Measurements from ENCODE around the gene ZSCAN23.
"Not testable (repeated sequence)": the region's sequence is repeated elsewhere in the genome, so short reads cannot be mapped to it uniquely, and the experiment has no call there.

Gene ZSCAN23

DNA sequence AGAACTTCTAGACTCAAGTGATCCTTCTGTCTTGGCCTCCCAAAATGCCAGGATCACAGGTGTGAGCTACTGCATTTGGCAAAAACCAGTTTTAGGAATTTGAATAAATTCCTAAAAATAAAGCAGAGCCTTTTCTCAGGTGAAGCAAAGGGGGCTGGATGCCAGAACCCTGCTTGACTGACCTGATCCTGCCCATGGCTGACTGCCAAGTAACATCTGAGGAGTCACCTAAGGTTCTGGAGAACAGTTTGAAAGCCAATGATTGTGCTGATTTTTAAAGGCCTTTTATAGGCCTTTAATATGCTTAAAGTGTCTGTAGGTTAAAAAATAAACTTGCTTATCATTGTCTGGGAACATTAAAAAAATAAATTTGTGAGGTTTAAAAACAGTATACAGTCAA, 29.6 kb downstream of the ZSCAN23 start:
- Histone ChIP-seq H3K9me3 (ENCODE audit: insufficient read depth, low read length) (no peaks in the 10 kb centered on the region), H3K4me2 (ENCODE audit: low read length) (no peak overlapping the region), H4K20me1 (ENCODE audit: insufficient read depth, low read length) (no peaks in the 10 kb centered on the region), H3K4me3 (ENCODE audit: low read length) (no peak overlapping the region), H2AFZ (ENCODE audit: low read depth, low read length) (no peak overlapping the region), H3K27me3 (ENCODE audit: low read depth, low read length) (no peaks in the 10 kb centered on the region), H3K27ac (ENCODE audit: low read length) (no peak overlapping the region), H3K36me3 (replicated peaks; ENCODE audit: low read depth, low read length) (no peaks in the 10 kb centered on the region), H3K9ac (ENCODE audit: low read length) (no peak overlapping the region), H3K79me2 (ENCODE audit: low read length) (no peaks in the 10 kb centered on the region), H3K4me1 (ENCODE audit: low read length) (no peaks in the 10 kb centered on the region)
- TF ChIP-seq EZH2phosphoT487 (IDR thresholded peaks at IDR 0.05; ENCODE audit: low read depth): no peak
- no peak for TF ChIP-seq CTCF (IDR thresholded peaks at IDR 0.05; ENCODE audit: low read depth, low read length)

DNA sequence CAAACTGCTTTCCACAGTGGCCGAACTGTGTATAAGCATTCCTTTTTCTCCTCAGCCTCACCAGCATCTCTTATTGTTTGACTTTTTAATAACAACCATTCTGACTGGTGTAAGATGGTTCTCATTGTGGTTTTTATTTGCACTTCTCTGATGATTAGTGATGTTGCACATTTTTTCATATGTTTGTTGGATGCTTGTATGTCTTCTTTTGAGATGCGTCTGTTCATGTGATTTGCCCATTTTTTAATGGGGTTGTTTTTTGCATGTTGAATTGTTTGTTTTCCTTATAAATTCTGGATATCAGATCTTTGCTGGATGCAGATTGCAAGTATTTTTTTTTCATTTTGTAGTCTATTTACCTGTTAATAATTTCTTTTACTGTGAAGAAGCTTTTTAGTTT, 32.5 kb downstream of the ZSCAN23 start:
- no peak overlapping the region for H3K4me2 ChIP-seq (ENCODE audit: low read length)
- H3K9me3 ChIP-seq (ENCODE audit: insufficient read depth, low read length): no peaks in the 10 kb centered on the region
- H3K4me3 ChIP-seq (ENCODE audit: low read length): no peak overlapping the region
- TF ChIP-seq EZH2phosphoT487 (IDR thresholded peaks at IDR 0.05; ENCODE audit: low read depth): no peak
- TF ChIP-seq CTCF (IDR thresholded peaks at IDR 0.05; ENCODE audit: low read depth, low read length): no peak
- no peak overlapping the region for H3K27ac ChIP-seq (ENCODE audit: low read length)
- H3K79me2 ChIP-seq (ENCODE audit: low read length): no peaks in the 10 kb centered on the region
- H3K9ac ChIP-seq (ENCODE audit: low read length): no peak overlapping the region
- H4K20me1 ChIP-seq (ENCODE audit: insufficient read depth, low read length): no peaks in the 10 kb centered on the region
- H3K36me3 ChIP-seq (replicated peaks; ENCODE audit: low read depth, low read length): no peaks in the 10 kb centered on the region
- peaks cover 9% of the 10 kb centered on the region; the same call in 1 of the 2 replicates for H3K4me1 ChIP-seq (ENCODE audit: low read length)
- no peak overlapping the region for H2AFZ ChIP-seq (ENCODE audit: low read depth, low read length)
- H3K27me3 ChIP-seq (ENCODE audit: low read depth, low read length): no peaks in the 10 kb centered on the region

GRCh38 chr6:28408076-28408802, 35.1 kb downstream of the ZSCAN23 start:
- Histone ChIP-seq H4K20me1 (ENCODE audit: insufficient read depth, low read length) (no peaks in the 10 kb centered on the region), H3K27ac (ENCODE audit: low read length) (no peak overlapping the region), H3K4me2 (ENCODE audit: low read length) (no peak overlapping the region), H3K27me3 (ENCODE audit: low read depth, low read length) (no peaks in the 10 kb centered on the region), H3K4me1 (ENCODE audit: low read length) (peaks cover 9% of the 10 kb centered on the region; the same call in 1 of the 2 replicates), H3K36me3 (replicated peaks; ENCODE audit: low read depth, low read length) (no peaks in the 10 kb centered on the region), H3K79me2 (ENCODE audit: low read length) (no peaks in the 10 kb centered on the region), H3K9ac (ENCODE audit: low read length) (no peak overlapping the region), H3K4me3 (ENCODE audit: low read length) (no peak overlapping the region), H3K9me3 (ENCODE audit: insufficient read depth, low read length) (no peaks in the 10 kb centered on the region), H2AFZ (ENCODE audit: low read depth, low read length) (no peak overlapping the region)
- TF ChIP-seq EZH2phosphoT487 (IDR thresholded peaks at IDR 0.05; ENCODE audit: low read depth) (no peak), CTCF (IDR thresholded peaks at IDR 0.05; ENCODE audit: low read depth, low read length) (no peak)

DNA sequence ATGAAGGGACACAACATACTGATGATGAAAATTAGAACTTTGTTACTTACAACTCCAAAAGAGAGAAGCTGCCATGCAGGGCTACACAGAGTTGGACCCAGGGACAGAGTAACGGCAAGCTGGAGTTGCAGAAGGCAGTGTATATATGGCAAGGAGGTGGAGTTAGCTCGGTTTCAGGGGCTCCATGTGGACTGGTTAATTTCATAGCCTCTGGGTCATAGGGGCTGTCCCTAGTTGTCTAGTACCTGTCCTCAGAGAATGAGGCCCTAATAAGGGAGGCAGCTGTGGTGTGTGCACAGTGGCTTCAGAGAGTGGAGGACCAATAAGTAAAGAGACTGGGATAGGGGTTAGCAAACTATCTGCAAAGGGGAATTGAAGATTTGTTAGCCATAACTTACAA, 35.9 kb downstream of the ZSCAN23 start:
- Histone ChIP-seq H3K27ac (ENCODE audit: low read length) (no peak overlapping the region), H3K9ac (ENCODE audit: low read length) (no peak overlapping the region), H3K4me2 (ENCODE audit: low read length) (peak overlapping the region; percentile 7; the same call in 1 of the 2 replicates), H2AFZ (ENCODE audit: low read depth, low read length) (no peak overlapping the region), H3K27me3 (ENCODE audit: low read depth, low read length) (no peaks in the 10 kb centered on the region), H3K4me3 (ENCODE audit: low read length) (no peak overlapping the region), H4K20me1 (ENCODE audit: insufficient read depth, low read length) (no peaks in the 10 kb centered on the region), H3K36me3 (replicated peaks; ENCODE audit: low read depth, low read length) (no peaks in the 10 kb centered on the region), H3K9me3 (ENCODE audit: insufficient read depth, low read length) (no peaks in the 10 kb centered on the region), H3K79me2 (ENCODE audit: low read length) (no peaks in the 10 kb centered on the region), H3K4me1 (ENCODE audit: low read length) (peaks cover 9% of the 10 kb centered on the region; the same call in 1 of the 2 replicates)
- TF ChIP-seq CTCF (IDR thresholded peaks at IDR 0.05; ENCODE audit: low read depth, low read length) (no peak), EZH2phosphoT487 (IDR thresholded peaks at IDR 0.05; ENCODE audit: low read depth) (no peak)

DNA sequence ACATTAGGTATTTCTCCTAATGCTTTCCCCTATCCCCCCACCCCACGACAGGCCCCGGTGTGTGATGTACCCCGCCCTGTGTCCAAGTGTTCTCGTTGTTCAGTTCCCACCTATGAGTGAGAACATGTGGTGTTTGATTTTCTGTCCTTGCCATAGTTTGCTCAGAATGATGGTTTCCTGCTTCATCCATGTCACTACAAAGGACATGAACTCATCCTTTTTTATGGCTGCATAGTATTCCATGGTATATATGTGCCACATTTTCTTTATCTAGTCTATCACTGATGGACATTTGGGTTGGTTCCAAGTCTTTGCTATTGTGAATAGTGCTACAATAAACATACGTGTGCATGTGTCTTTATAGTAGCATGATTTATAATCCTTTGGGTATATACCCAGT, 39.4 kb downstream of the ZSCAN23 start:
- not testable (repeated sequence) for H3K27me3 ChIP-seq (ENCODE audit: low read depth, low read length)

More for the DNA sequence above, 39.4 kb downstream of the ZSCAN23 start:
- H4K20me1 ChIP-seq (ENCODE audit: insufficient read depth, low read length); H3K4me3 ChIP-seq (ENCODE audit: low read length); H3K79me2 ChIP-seq (ENCODE audit: low read length); H3K9ac ChIP-seq (ENCODE audit: low read length); H3K4me2 ChIP-seq (ENCODE audit: low read length); H3K27ac ChIP-seq (ENCODE audit: low read length); H3K9me3 ChIP-seq (ENCODE audit: insufficient read depth, low read length); H2AFZ ChIP-seq (ENCODE audit: low read depth, low read length); H3K36me3 ChIP-seq (replicated peaks; ENCODE audit: low read depth, low read length): not testable (repeated sequence)
- peaks cover 14% of the 10 kb centered on the region for H3K4me1 ChIP-seq (ENCODE audit: low read length)
